HCT116 (cell line): ENCODE data around the gene PFKP. TPM values are rescaled to one million over a fixed set of nuclear protein-coding genes. Genes with fewer than 3 reads are reported as not detected.

Experiments
- ATAC-seq: fragments of 200-7000 bp; cut with Tn5 transposase; 2 replicates; pipeline ENCODE4 v1.9.1; 2020; ENCODE audit warnings: mild to moderate bottlenecking, moderate library complexity
- BruUV-seq: library from RNA; stranded (reverse); fragments of 400-500 nt; replicated peaks from 2 replicates; lab custom pipeline; 2021; lab: Mats Ljungman, UMichigan
- CTCF ChIA-PET: fragments of 300-600 bp; sonication (Branson Sonifier 250); formaldehyde crosslinking; loops from one replicate; lab custom pipeline; 2021; ENCODE audit warnings: antibody characterized with exemption; lab: Charles Lee
- POLR2A ChIA-PET: fragments of 300-600, 350-600 bp; sonication (Branson Sonifier 250); formaldehyde crosslinking; loops from one replicate; lab custom pipeline; 2021; ENCODE audit warnings: antibody characterized with exemption; lab: Charles Lee
- RAD21 ChIA-PET, 2 experiments: fragments of 300-600 bp; sonication (Branson Sonifier 250); formaldehyde crosslinking; loops; one replicate each; lab custom pipeline; 2023; ENCODE audit warnings: low total read pairs in 2 of 2; ENCODE audit not compliant: uncharacterized antibody in 2 of 2, unreplicated experiment in 2 of 2, low non-redundant PET in 1 of 2; lab: Charles Lee
- DNase-seq: peaks from one replicate; pipeline ENCODE4 v3.0.0-alpha.2; 2010; ENCODE audit warnings: low read depth, low spot score
- H2AFZ ChIP-seq: fragments of 200-600 bp; shearing (Covaris generic), sonication (generic); 2 replicates; pipeline ENCODE4 v1.6.1; 2017; ENCODE audit warnings: low read depth, mixed run types, mixed read lengths, antibody characterized with exemption, low read length; ENCODE audit not compliant: poor library complexity, severe bottlenecking
- H3K27ac ChIP-seq: 2 replicates; pipeline ENCODE4 v1.5.1; 2012; ENCODE audit warnings: low read depth, low read length
- H3K27me3 ChIP-seq: fragments of 200-600 bp; sonication (generic); 2 replicates; pipeline ENCODE4 v1.6.1; 2016; ENCODE audit warnings: mixed run types, low read length, mixed read lengths; ENCODE audit not compliant: insufficient read depth
- H3K36me3 ChIP-seq, 2 experiments: fragments of 200-500 bp in 1 of 2; fragments of 200-600 bp in 1 of 2; sonication (Bioruptor generic) in 1 of 2; sonication (generic) in 1 of 2; 2 replicates each; pipeline versions ENCODE4 v1.5.1 to v1.6.1; 2014 to 2016; ENCODE audit warnings: low read length in 2 of 2, inconsistent platforms in 1 of 2, mixed read lengths in 1 of 2, mixed run types in 1 of 2; ENCODE audit not compliant: insufficient read depth in 2 of 2, control insufficient read depth in 1 of 2
- H3K4me1 ChIP-seq, 2 experiments: fragments of 200-600 bp in 1 of 2; sonication (generic) in 1 of 2; 2 replicates each; pipeline versions ENCODE4 v1.5.1 to v1.6.1; 2012 to 2017; ENCODE audit warnings: low read length in 2 of 2, inconsistent platforms in 1 of 2, mild to moderate bottlenecking in 1 of 2, mixed read lengths in 1 of 2, mixed run types in 1 of 2, moderate library complexity in 1 of 2; ENCODE audit not compliant: insufficient read depth in 2 of 2, control insufficient read depth in 1 of 2
- H3K4me2 ChIP-seq: fragments of 200-600 bp; sonication (generic); 2 replicates; pipeline ENCODE4 v1.6.1; 2017; ENCODE audit warnings: mixed run types, low read length, mixed read lengths
- H3K4me3 ChIP-seq, 2 experiments: fragments of 200-600 bp in 1 of 2; sonication (generic) in 1 of 2; replicated peaks in 1 of 2; 2 replicates each; pipeline ENCODE4 v1.5.1; 2011 to 2016; ENCODE audit warnings: low read length in 2 of 2, control low read depth in 1 of 2, low read depth in 1 of 2, mild to moderate bottlenecking in 1 of 2, mixed read lengths in 1 of 2, mixed run types in 1 of 2
- H3K79me2 ChIP-seq: fragments of 200-600 bp; sonication (generic); 2 replicates; pipeline ENCODE4 v1.6.1; 2017; ENCODE audit warnings: mild to moderate bottlenecking, mixed run types, low read length, moderate library complexity, mixed read lengths; ENCODE audit not compliant: insufficient read depth
- H3K9ac ChIP-seq: fragments of 200-600 bp; sonication (generic); 2 replicates; pipeline ENCODE4 v1.6.1; 2016; ENCODE audit warnings: low read length, mixed read lengths
- H3K9me2 ChIP-seq: fragments of 200-600 bp; sonication (generic), shearing (Covaris generic); 2 replicates; pipeline ENCODE4 v1.6.1; 2017; ENCODE audit warnings: mixed run types, mild to moderate bottlenecking, moderate library complexity; ENCODE audit not compliant: insufficient read depth
- H3K9me3 ChIP-seq, 2 experiments: fragments of 200-500 bp in 1 of 2; fragments of 200-600 bp in 1 of 2; sonication (Bioruptor generic) in 1 of 2; sonication (generic) in 1 of 2; 2 replicates each; pipeline ENCODE4 v1.6.1; 2014 to 2017; ENCODE audit warnings: low read length in 2 of 2, mixed read lengths in 2 of 2, inconsistent platforms in 1 of 2, low read depth in 1 of 2, mild to moderate bottlenecking in 1 of 2, mixed run types in 1 of 2, moderate library complexity in 1 of 2; ENCODE audit not compliant: control insufficient read depth in 1 of 2, insufficient read depth in 1 of 2
- H4K20me1 ChIP-seq: fragments of 200-600 bp; sonication (generic), shearing (Covaris generic); 2 replicates; pipeline ENCODE4 v1.6.1; 2017; ENCODE audit warnings: mixed run types, mild to moderate bottlenecking, moderate library complexity; ENCODE audit not compliant: insufficient read depth
- CBX3 ChIP-seq: IDR thresholded peaks from 2 replicates; pipeline ENCODE4 v1.6.1; 2012; ENCODE audit warnings: low read depth
- CEBPB ChIP-seq: IDR thresholded peaks from 2 replicates; pipeline ENCODE4 v1.6.1; 2012; ENCODE audit warnings: low read depth
- EGR1 ChIP-seq: IDR thresholded peaks from 2 replicates; pipeline ENCODE4 v1.6.1; 2012; ENCODE audit warnings: low read depth
- ELF1 ChIP-seq: IDR thresholded peaks from 2 replicates; pipeline ENCODE4 v1.6.1; 2012; ENCODE audit warnings: low read depth, borderline replicate concordance
- EZH2 ChIP-seq: fragments of 200-600 bp; sonication (generic); IDR thresholded peaks from 2 replicates; pipeline ENCODE4 v1.6.1; 2017; ENCODE audit warnings: antibody characterized with exemption, mixed run types
- EZH2phosphoT487 ChIP-seq: fragments of 200-600 bp; IDR thresholded peaks from 2 replicates; pipeline ENCODE4 v1.6.1; 2018; ENCODE audit warnings: antibody characterized with exemption, borderline replicate concordance
- FOSL1 ChIP-seq: IDR thresholded peaks from 2 replicates; pipeline ENCODE4 v1.6.1; 2012; ENCODE audit warnings: low read depth
- JUND ChIP-seq: IDR thresholded peaks from 2 replicates; pipeline ENCODE4 v1.6.1; 2012
- POLR2A ChIP-seq: IDR thresholded peaks from 2 replicates; pipeline ENCODE4 v1.7.0; 2011; ENCODE audit warnings: borderline replicate concordance; ENCODE audit not compliant: insufficient read depth, insufficient read length; ENCODE audit errors: extremely low read depth
- POLR2AphosphoS5 ChIP-seq: IDR thresholded peaks from 2 replicates; pipeline ENCODE4 v1.6.1; 2011; ENCODE audit warnings: mild to moderate bottlenecking, low read depth, low read length, moderate library complexity
- RAD21 ChIP-seq: IDR thresholded peaks from 2 replicates; pipeline ENCODE4 v1.6.1; 2012; ENCODE audit warnings: low read depth, mild to moderate bottlenecking
- SIN3A ChIP-seq: IDR thresholded peaks from 2 replicates; pipeline ENCODE4 v1.6.1; 2012; ENCODE audit warnings: low read depth
- SP1 ChIP-seq: IDR thresholded peaks from 2 replicates; pipeline ENCODE4 v1.6.1; 2012; ENCODE audit warnings: low read depth
- SRF ChIP-seq: IDR thresholded peaks from 2 replicates; pipeline ENCODE4 v1.6.1; 2012; ENCODE audit warnings: low read depth
- TCF7L2 ChIP-seq: IDR thresholded peaks from 2 replicates; pipeline ENCODE4 v1.7.0; 2011; ENCODE audit warnings: borderline replicate concordance, inconsistent platforms; ENCODE audit not compliant: insufficient read depth, insufficient read length; ENCODE audit errors: extremely low read depth
- YY1 ChIP-seq: IDR thresholded peaks from 2 replicates; pipeline ENCODE4 v1.6.1; 2011; ENCODE audit warnings: low read length, low read depth, moderate library complexity, mild to moderate bottlenecking; ENCODE audit not compliant: insufficient replicate concordance; ENCODE audit errors: extremely low read depth
- ZFX ChIP-seq: fragments of 450-650 bp; IDR thresholded peaks from 2 replicates; pipeline ENCODE4 v1.6.1; 2017
- ZNF274 ChIP-seq: fragments of 200-500 bp; sonication (Bioruptor generic); IDR thresholded peaks from 2 replicates; pipeline ENCODE4 v1.6.1; 2014; ENCODE audit warnings: mild to moderate bottlenecking, low read depth, low read length, inconsistent platforms
- intact Hi-C: fragments of 100-400 bp; cut with micrococcal nuclease; formaldehyde crosslinking; loops from 2 replicates; pipeline ENCODE4 v1.10.0; 2022
- total RNA-seq: library from RNA; stranded (reverse); gene quantifications from one replicate; pipeline ENCODE4 v1.2.1, GENCODE V29; 2021; ENCODE audit not compliant: unreplicated experiment
- TF ChIP-seq, protein P1 (sequence below): IDR thresholded peaks from 2 replicates; pipeline ENCODE4 v1.6.1; 2012
- TF ChIP-seq, protein P2 (sequence below): IDR thresholded peaks from 2 replicates; pipeline ENCODE4 v1.6.1; 2012

Gene PFKP
- total RNA-seq, 1 experiment from 2014 or later, result 237 TPM

DNA sequence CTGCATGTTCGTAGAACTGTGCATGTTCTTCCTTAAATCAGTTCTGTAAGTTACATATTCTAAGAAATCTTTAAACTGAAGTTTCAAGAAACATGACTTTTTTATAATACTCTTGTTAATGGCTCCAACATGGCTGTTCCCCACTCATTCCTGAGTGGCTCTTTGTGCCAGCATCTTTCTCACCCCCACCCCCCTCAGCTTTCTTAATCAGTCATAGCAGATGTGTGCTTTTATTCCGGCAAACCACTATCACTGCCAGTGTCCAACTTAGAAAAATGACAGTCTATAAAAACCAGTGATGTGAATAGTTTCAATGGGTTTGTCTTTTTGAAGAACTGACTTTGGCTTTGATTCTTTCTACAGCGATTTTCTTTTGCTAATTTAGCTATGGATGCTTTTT is 67.7 kb downstream of the PFKP start (continued):
- TF ChIP-seq, protein P1, sequence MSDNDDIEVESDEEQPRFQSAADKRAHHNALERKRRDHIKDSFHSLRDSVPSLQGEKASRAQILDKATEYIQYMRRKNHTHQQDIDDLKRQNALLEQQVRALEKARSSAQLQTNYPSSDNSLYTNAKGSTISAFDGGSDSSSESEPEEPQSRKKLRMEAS, result no peak
- TF ChIP-seq EGR1 (no peak), SP1 (no peak)

DNA sequence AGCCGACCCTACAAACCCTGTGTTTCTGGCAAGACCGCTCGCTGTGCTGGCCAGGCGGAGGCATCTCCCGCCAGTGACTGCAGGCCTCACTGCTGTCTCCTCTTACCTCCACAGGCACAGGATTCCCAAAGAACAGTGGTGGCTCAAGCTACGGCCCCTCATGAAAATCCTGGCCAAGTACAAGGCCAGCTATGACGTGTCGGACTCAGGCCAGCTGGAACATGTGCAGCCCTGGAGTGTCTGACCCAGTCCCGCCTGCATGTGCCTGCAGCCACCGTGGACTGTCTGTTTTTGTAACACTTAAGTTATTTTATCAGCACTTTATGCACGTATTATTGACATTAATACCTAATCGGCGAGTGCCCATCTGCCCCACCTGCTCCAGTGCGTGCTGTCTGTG is 69.0 kb downstream of the PFKP start:
- RAD21 ChIA-PET, result no interaction called here
- no peak overlapping the region for H3K9ac ChIP-seq
- TF ChIP-seq YY1, result no peak
- no peak for TF ChIP-seq EZH2
- TF ChIP-seq ZFX, result no peak
- TF ChIP-seq ELF1, result no peak
- no peak for TF ChIP-seq CBX3
- TF ChIP-seq TCF7L2, result no peak
- TF ChIP-seq JUND, result no peak
- TF ChIP-seq, protein P1, result no peak
- TF ChIP-seq RAD21, result no peak
- TF ChIP-seq EZH2phosphoT487, result no peak
- TF ChIP-seq, protein P2, sequence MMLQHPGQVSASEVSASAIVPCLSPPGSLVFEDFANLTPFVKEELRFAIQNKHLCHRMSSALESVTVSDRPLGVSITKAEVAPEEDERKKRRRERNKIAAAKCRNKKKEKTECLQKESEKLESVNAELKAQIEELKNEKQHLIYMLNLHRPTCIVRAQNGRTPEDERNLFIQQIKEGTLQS, result no peak
- TF ChIP-seq SP1, result no peak
- no peak for TF ChIP-seq POLR2AphosphoS5
- TF ChIP-seq SIN3A, result no peak
- TF ChIP-seq POLR2A, result no peak
- TF ChIP-seq EGR1, result no peak
- TF ChIP-seq CEBPB, result no peak
- TF ChIP-seq FOSL1, result no peak
- no peak for TF ChIP-seq ZNF274
- TF ChIP-seq SRF, result no peak
- POLR2A ChIA-PET, result no interaction called here
- no peak overlapping the region for H3K4me2 ChIP-seq
- DNase-seq (no peak), ATAC-seq (no peak)
- H3K27me3 ChIP-seq, result no peaks in the 10 kb centered on the region
- no peaks in the 10 kb centered on the region for H4K20me1 ChIP-seq
- H2AFZ ChIP-seq, result no peak overlapping the region
- no peaks in the 10 kb centered on the region for H3K9me2 ChIP-seq
- H3K4me1 ChIP-seq, result no peaks in the 10 kb centered on the region
- H3K4me3 ChIP-seq, result no peak overlapping the region
- peaks cover 61 to 78% of the 10 kb centered on the region in 2 experiments for H3K36me3 ChIP-seq
- intact Hi-C loops, result no loop called here
- H3K27ac ChIP-seq, result no peak overlapping the region
- no peaks in the 10 kb centered on the region for H3K9me3 ChIP-seq
- BruUV-seq, result no TSS peak
- CTCF ChIA-PET, result no interaction called here
- H3K79me2 ChIP-seq, result no peaks in the 10 kb centered on the region
